Lung (tissue), 12 donors: ENCODE measurements around the gene OR2G3. TPM values are rescaled to one million over a fixed set of nuclear protein-coding genes. Genes with fewer than 3 reads are reported as not detected.

Experiments used
- ATAC-seq: fragments of 200-7000 bp; cut with Tn5 transposase; one replicate; pipeline ENCODE4 v1.9.1; 2020; ENCODE audit warnings: moderate number of reproducible peaks; ENCODE audit not compliant: insufficient read depth, low FRiP score
- DNase-seq, 3 donors: peaks; one replicate each; pipeline ENCODE4 v3.0.0-alpha.2; 2013 to 2017
- H3K27ac ChIP-seq, 2 donors: one replicate each; pipeline ENCODE4 v1.5.1; 2013; ENCODE audit warnings: mild to moderate bottlenecking in 2 of 2, moderate library complexity in 2 of 2, control low read depth in 1 of 2, inconsistent platforms in 1 of 2, low read depth in 1 of 2, low read length in 1 of 2
- H3K27me3 ChIP-seq, 3 donors: one replicate each; pipeline ENCODE4 v1.5.1; 2013; ENCODE audit warnings: low read length in 2 of 3; ENCODE audit not compliant: control insufficient read depth in 3 of 3, insufficient read depth in 3 of 3
- H3K36me3 ChIP-seq, 4 donors: one replicate each; pipeline ENCODE4 v1.5.1; 2013; ENCODE audit warnings: low read length in 4 of 4, mild to moderate bottlenecking in 1 of 4, moderate library complexity in 1 of 4; ENCODE audit not compliant: control insufficient read depth in 4 of 4, insufficient read depth in 4 of 4
- H3K4me1 ChIP-seq, 5 donors: one replicate each; pipeline ENCODE4 v1.5.1; 2013; ENCODE audit warnings: low read length in 5 of 5, mild to moderate bottlenecking in 2 of 5, moderate library complexity in 1 of 5; ENCODE audit not compliant: control insufficient read depth in 5 of 5, insufficient read depth in 5 of 5
- H3K4me3 ChIP-seq: one replicate; pipeline ENCODE4 v1.5.1; 2013; ENCODE audit warnings: mild to moderate bottlenecking, control low read depth, moderate library complexity
- H3K9ac ChIP-seq, 2 donors: one replicate each; pipeline ENCODE4 v1.5.1; 2013; ENCODE audit warnings: low read length in 2 of 2, control low read depth in 1 of 2; ENCODE audit not compliant: insufficient read depth in 1 of 2
- H3K9me3 ChIP-seq, 4 donors: one replicate each; pipeline ENCODE4 v1.5.1; 2013; ENCODE audit warnings: low read length in 3 of 4, mild to moderate bottlenecking in 1 of 4, moderate library complexity in 1 of 4; ENCODE audit not compliant: control insufficient read depth in 4 of 4, insufficient read depth in 3 of 4
- whole genome bisulfite sequencing, 2 donors: extraction: QIAGEN DNeasy Blood & Tissue Kit; methylation state at CpG; one replicate each; pipeline ENCODE4 v1.1.7; 2013; 5-methylcytosine and 5-hydroxymethylcytosine counted together
- polyA plus RNA-seq, 2 donors: library from polyadenylated mRNA; stranded (reverse); fragments of 200-250 nt; gene quantifications; one replicate each; pipeline ENCODE4 v1.2.1, GENCODE V29; 2013
- total RNA-seq, 2 donors: library from RNA; depleted of rRNA in 1 of 2; stranded (reverse); fragments of >200 nt in 1 of 2; gene quantifications; one replicate each; pipeline ENCODE4 v1.2.1, GENCODE V29; 2014 to 2021
- TF ChIP-seq, protein P1 (sequence below): IDR thresholded peaks from 2 replicates; pipeline ENCODE4 v1.5.1; 2012; ENCODE audit warnings: mild to moderate bottlenecking; ENCODE audit errors: control extremely low read depth, extremely low read depth
- donor health status: control.
- donor health status: control.
- donor health status: Bipolar disorder and iron deficiency.
- donor health status: healthy.
- donor health status: DM: yes; HTN: yes; CAD: no.

OR2G3 gene
- total and polyA plus RNA-seq, 4 donors, result not detected

DNA sequence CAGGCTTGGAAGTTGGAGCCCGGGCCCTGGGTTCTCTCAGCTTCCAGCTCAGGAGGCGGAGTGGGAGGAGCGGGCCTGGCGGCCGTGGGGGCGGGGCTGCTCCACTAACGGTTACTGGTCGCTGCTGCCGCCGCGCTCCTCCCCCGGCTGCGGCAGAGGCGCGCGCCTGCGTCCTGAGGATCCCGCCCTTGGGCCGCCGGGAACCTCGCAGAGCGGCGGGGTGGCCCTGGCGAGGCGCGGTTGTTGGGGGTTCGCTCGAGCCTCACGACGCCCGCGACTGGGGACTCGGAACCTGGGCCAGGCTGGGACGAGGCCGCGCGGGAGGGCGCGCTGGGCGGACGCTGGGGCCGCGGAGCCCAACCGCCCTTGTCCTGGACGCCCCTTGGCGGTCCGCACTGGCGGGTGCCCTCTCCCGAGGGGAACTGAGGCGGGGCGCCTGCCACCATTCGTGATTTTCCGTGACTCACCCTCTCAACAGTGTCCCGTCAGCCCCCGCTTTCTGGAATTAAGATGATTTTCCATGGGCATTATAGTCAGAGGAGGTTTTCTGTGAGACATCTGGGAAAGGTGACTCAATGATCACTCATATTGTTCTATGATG is 34.1 kb downstream of the OR2G3 start:
- Histone ChIP-seq H3K4me1 (peaks cover 0 to 7% (median 0%) of the 10 kb centered on the region in 5 donors), H3K36me3 (no peaks in the 10 kb centered on the region), H3K9me3 (peaks cover 0 to 20% (median 1%) of the 10 kb centered on the region in 4 donors), H3K27me3 (peaks cover 0 to 2% (median 0%) of the 10 kb centered on the region in 3 donors), H3K4me3 (peak overlapping the region; percentile 34), H3K9ac (no peak overlapping the region), H3K27ac (peak overlapping the region in 1 of 2 donors; percentile 55)
- WGBS, 2 donors, result 9 to 19% methylated on average over 51 to 55 of the region's 55 CpGs
- TF ChIP-seq, protein P1, sequence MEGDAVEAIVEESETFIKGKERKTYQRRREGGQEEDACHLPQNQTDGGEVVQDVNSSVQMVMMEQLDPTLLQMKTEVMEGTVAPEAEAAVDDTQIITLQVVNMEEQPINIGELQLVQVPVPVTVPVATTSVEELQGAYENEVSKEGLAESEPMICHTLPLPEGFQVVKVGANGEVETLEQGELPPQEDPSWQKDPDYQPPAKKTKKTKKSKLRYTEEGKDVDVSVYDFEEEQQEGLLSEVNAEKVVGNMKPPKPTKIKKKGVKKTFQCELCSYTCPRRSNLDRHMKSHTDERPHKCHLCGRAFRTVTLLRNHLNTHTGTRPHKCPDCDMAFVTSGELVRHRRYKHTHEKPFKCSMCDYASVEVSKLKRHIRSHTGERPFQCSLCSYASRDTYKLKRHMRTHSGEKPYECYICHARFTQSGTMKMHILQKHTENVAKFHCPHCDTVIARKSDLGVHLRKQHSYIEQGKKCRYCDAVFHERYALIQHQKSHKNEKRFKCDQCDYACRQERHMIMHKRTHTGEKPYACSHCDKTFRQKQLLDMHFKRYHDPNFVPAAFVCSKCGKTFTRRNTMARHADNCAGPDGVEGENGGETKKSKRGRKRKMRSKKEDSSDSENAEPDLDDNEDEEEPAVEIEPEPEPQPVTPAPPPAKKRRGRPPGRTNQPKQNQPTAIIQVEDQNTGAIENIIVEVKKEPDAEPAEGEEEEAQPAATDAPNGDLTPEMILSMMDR, result no peak
- peak; percentile 15 to 49 (median 49) for DNase-seq
- ATAC-seq, result peak; percentile 90

DNA sequence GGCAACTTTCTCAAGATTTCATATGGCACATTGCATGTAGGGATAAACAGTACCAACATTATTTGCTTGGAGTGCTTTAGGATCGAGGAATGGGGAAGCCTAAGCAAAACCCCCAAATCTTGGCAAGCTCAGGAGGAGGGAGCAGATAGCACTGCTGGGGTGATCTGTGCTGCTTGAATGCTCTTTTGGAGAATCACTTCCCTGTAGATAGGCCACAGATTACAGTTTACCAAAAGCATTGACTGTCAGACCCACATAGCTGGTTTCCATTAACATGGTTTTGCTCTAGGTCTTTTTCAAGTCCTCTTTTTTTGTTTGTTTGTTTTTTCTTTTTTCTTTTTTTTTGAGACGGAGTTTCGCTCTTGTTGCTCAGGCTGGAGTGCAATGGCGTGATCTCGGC is 37.4 kb downstream of the OR2G3 start:
- Histone ChIP-seq H3K9me3 (peaks cover 0 to 12% (median 1%) of the 10 kb centered on the region in 4 donors), H3K9ac (no peak overlapping the region), H3K27me3 (peaks cover 0 to 2% (median 0%) of the 10 kb centered on the region in 3 donors), H3K4me3 (no peak overlapping the region), H3K36me3 (no peaks in the 10 kb centered on the region), H3K27ac (no peak overlapping the region), H3K4me1 (peaks cover 0 to 7% (median 0%) of the 10 kb centered on the region in 5 donors)
- TF ChIP-seq, protein P1, result no peak
- DNase-seq (no peak), ATAC-seq (no peak)
- WGBS, 2 donors, result 85 to 88% methylated on average over 5 of the region's 5 CpGs

DNA sequence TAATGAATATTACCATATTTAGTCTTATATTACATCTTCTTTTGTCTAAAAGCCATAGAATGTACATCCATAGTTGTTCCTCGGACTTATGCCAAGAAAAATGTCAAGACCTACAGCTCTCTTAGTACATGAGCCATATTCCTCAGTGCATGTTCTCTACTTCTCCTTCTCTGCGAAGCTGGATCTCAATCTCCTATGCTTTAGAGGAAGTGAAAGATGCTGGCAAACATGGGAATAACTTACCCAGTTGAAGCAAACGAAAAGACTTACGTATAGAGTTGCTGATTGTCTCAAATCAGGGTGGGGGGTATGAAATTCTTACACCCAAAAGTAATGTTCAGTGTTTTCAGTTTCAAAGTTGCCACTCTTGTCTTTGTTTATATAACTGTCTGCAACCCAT is 41.5 kb downstream of the OR2G3 start:
- ATAC-seq (no peak), DNase-seq (no peak)
- H3K9me3 ChIP-seq, result no peaks in the 10 kb centered on the region
- 62 to 75% methylated on average over 4 of the region's 4 CpGs for WGBS, 2 donors
- no peak overlapping the region for H3K9ac ChIP-seq
- no peak overlapping the region for H3K4me3 ChIP-seq
- H3K4me1 ChIP-seq, result no peaks in the 10 kb centered on the region
- no peaks in the 10 kb centered on the region for H3K27me3 ChIP-seq
- no peak overlapping the region for H3K27ac ChIP-seq
- H3K36me3 ChIP-seq, result no peaks in the 10 kb centered on the region
- TF ChIP-seq, protein P1, result no peak

DNA sequence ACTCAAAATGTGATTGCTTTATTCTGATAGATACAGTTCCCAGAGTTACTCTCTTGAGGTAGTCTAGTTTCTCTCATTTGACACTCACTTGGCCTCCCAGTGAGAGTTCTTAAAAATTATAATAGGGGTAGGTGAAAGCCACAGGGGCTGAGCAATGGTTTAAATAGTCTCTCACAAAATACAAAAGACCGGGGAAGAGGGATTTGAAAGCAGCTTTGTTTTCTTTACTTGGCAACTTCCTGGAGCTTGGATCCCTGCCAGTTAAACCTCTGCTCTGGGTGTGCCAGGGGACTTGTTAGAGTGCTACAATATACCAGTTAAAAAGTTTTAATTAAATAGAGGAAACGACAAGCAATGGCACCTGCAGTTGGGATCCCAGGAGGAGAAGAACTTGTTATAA is 42.5 kb downstream of the OR2G3 start:
- WGBS, 2 donors, result 8 to 13% methylated on average over 2 of the region's 2 CpGs
- ATAC-seq, result no peak

More for the DNA sequence above, 42.5 kb downstream of the OR2G3 start:
- TF ChIP-seq, protein P1, result no peak
- H3K27ac ChIP-seq, result no peak overlapping the region
- H3K9ac ChIP-seq, result no peak overlapping the region
- no peaks in the 10 kb centered on the region for H3K4me1 ChIP-seq
- no peaks in the 10 kb centered on the region for H3K36me3 ChIP-seq
- peak in 1 of 3 donors; percentile 23 for DNase-seq
- no peaks in the 10 kb centered on the region for H3K27me3 ChIP-seq
- H3K4me3 ChIP-seq, result no peak overlapping the region
- no peaks in the 10 kb centered on the region for H3K9me3 ChIP-seq
